ENCODE data around the gene TLCD3A. TPM values are rescaled to one million over a fixed set of nuclear protein-coding genes. Genes with fewer than 3 reads are reported as not detected.

TLCD3A gene
- total and polyA plus RNA-seq, 2 donors (not counting 3 experiments of a cell fraction or from before 2014, with no cell fraction given): 36.6 to 54.1 TPM

- Histone ChIP-seq H3K9me1 (replicated peaks; ENCODE audit: control insufficient read depth, extremely low read depth, insufficient read depth, low read length) (no peaks in the 10 kb centered on the region), H3K9me3 (replicated peaks; ENCODE audit: control insufficient read depth, insufficient read depth, low read length) (no peaks in the 10 kb centered on the region), H3K36me3 (ENCODE audit: control insufficient read depth in 2 of 2, extremely low read depth in 1 of 2, insufficient read depth in 2 of 2, low read length in 2 of 2) (no peaks in the 10 kb centered on the region), H3K79me2 (ENCODE audit: control insufficient read depth, insufficient read depth, low read length) (no peaks in the 10 kb centered on the region), H3K4me2 (ENCODE audit: insufficient read depth, low read length) (no peak overlapping the region), H3K4me1 (ENCODE audit: control insufficient read depth, extremely low read depth, insufficient read depth, low read length) (no peaks in the 10 kb centered on the region), H2AFZ (ENCODE audit: low read depth, low read length) (no peak overlapping the region), H4K20me1 (replicated peaks; ENCODE audit: control insufficient read depth, extremely low read depth, insufficient read depth, low read length) (no peaks in the 10 kb centered on the region), H3K27me3 (ENCODE audit: control insufficient read depth in 2 of 2, insufficient read depth in 2 of 2, low read length in 2 of 2) (no peaks in the 10 kb centered on the region), H3K9ac (replicated peaks; ENCODE audit: extremely low read depth, insufficient read depth, low read length) (no peak overlapping the region), H3K27ac (ENCODE audit: insufficient read depth, low read depth, low read length) (no peak overlapping the region), H3K4me3 (replicated peaks in 1 of 3; ENCODE audit: insufficient read depth in 1 of 3, low read depth in 1 of 3, low read length in 3 of 3) (no peak overlapping the region)
- FAIRE-seq: no peak
- POLR2A ChIA-PET: no interaction called here
- intact Hi-C loops (cut with micrococcal nuclease): no loop called here
- DNase-seq (ENCODE audit: low read depth, low spot score): no peak
- CTCF ChIA-PET: no interaction called here
- BruUV-seq (replicated peaks): no TSS peak
- TF ChIP-seq MAX (IDR thresholded peaks at IDR 0.05; ENCODE audit: insufficient read depth, insufficient read length) (no peak), POLR2A (IDR thresholded peaks at IDR 0.05; ENCODE audit: low read depth, low read length) (no peak), FOS (IDR thresholded peaks at IDR 0.05; ENCODE audit: borderline replicate concordance, insufficient read depth, low read length) (no peak), JUN (IDR thresholded peaks at IDR 0.05; ENCODE audit: borderline replicate concordance, insufficient read depth, insufficient read length, low read depth) (no peak), EZH2 (IDR thresholded peaks at IDR 0.05; ENCODE audit: borderline replicate concordance, low read depth, low read length, severe bottlenecking) (no peak)
- TF ChIP-seq, protein P1, sequence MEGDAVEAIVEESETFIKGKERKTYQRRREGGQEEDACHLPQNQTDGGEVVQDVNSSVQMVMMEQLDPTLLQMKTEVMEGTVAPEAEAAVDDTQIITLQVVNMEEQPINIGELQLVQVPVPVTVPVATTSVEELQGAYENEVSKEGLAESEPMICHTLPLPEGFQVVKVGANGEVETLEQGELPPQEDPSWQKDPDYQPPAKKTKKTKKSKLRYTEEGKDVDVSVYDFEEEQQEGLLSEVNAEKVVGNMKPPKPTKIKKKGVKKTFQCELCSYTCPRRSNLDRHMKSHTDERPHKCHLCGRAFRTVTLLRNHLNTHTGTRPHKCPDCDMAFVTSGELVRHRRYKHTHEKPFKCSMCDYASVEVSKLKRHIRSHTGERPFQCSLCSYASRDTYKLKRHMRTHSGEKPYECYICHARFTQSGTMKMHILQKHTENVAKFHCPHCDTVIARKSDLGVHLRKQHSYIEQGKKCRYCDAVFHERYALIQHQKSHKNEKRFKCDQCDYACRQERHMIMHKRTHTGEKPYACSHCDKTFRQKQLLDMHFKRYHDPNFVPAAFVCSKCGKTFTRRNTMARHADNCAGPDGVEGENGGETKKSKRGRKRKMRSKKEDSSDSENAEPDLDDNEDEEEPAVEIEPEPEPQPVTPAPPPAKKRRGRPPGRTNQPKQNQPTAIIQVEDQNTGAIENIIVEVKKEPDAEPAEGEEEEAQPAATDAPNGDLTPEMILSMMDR (IDR thresholded peaks at IDR 0.05; ENCODE audit: extremely low read depth in 1 of 2, insufficient read depth in 1 of 2, low read depth in 1 of 2, low read length in 2 of 2): no peak
- dilution Hi-C loops (cut with MboI; ENCODE audit: extremely low pct_ligation_motif_present, low sequenced_read_pairs): no loop called here
Measured at GRCh38 chr17:725084-725483, 7.3 kb upstream of the TLCD3A start.

GRCh38 chr17:725746-726145, 6.7 kb upstream of the TLCD3A start:
- H3K27ac ChIP-seq (ENCODE audit: insufficient read depth, low read depth, low read length): no peak overlapping the region
- CTCF ChIA-PET: no interaction called here
- no peak overlapping the region for H3K4me3 ChIP-seq (replicated peaks in 1 of 3; ENCODE audit: insufficient read depth in 1 of 3, low read depth in 1 of 3, low read length in 3 of 3)
- H3K36me3 ChIP-seq (ENCODE audit: control insufficient read depth in 2 of 2, extremely low read depth in 1 of 2, insufficient read depth in 2 of 2, low read length in 2 of 2): no peaks in the 10 kb centered on the region
- H3K4me2 ChIP-seq (ENCODE audit: insufficient read depth, low read length): no peak overlapping the region
- H3K4me1 ChIP-seq (ENCODE audit: control insufficient read depth, extremely low read depth, insufficient read depth, low read length): no peaks in the 10 kb centered on the region
- intact Hi-C loops (cut with micrococcal nuclease): no loop called here
- no peaks in the 10 kb centered on the region for H3K9me3 ChIP-seq (replicated peaks; ENCODE audit: control insufficient read depth, insufficient read depth, low read length)
- no peaks in the 10 kb centered on the region for H3K79me2 ChIP-seq (ENCODE audit: control insufficient read depth, insufficient read depth, low read length)
- no peaks in the 10 kb centered on the region for H3K9me1 ChIP-seq (replicated peaks; ENCODE audit: control insufficient read depth, extremely low read depth, insufficient read depth, low read length)
- no TSS peak for BruUV-seq (replicated peaks)
- FAIRE-seq (no peak), DNase-seq (ENCODE audit: low read depth, low spot score) (no peak)
- H4K20me1 ChIP-seq (replicated peaks; ENCODE audit: control insufficient read depth, extremely low read depth, insufficient read depth, low read length): no peaks in the 10 kb centered on the region
- H3K27me3 ChIP-seq (ENCODE audit: control insufficient read depth in 2 of 2, insufficient read depth in 2 of 2, low read length in 2 of 2): no peaks in the 10 kb centered on the region
- dilution Hi-C loops (cut with MboI; ENCODE audit: extremely low pct_ligation_motif_present, low sequenced_read_pairs): no loop called here
- no peak for TF ChIP-seq POLR2A (IDR thresholded peaks at IDR 0.05; ENCODE audit: low read depth, low read length)
- TF ChIP-seq, protein P1 (IDR thresholded peaks at IDR 0.05; ENCODE audit: extremely low read depth in 1 of 2, insufficient read depth in 1 of 2, low read depth in 1 of 2, low read length in 2 of 2): no peak
- no peak for TF ChIP-seq FOS (IDR thresholded peaks at IDR 0.05; ENCODE audit: borderline replicate concordance, insufficient read depth, low read length)
- no peak for TF ChIP-seq GATA2 (IDR thresholded peaks at IDR 0.05; ENCODE audit: insufficient read depth, insufficient read length, low read depth, low read length)
- TF ChIP-seq EZH2 (IDR thresholded peaks at IDR 0.05; ENCODE audit: borderline replicate concordance, low read depth, low read length, severe bottlenecking): no peak
- no peak for TF ChIP-seq POLR2AphosphoS5 (IDR thresholded peaks at IDR 0.05; ENCODE audit: insufficient read depth, low read depth, low read length)
- no peak for TF ChIP-seq MAX (IDR thresholded peaks at IDR 0.05; ENCODE audit: insufficient read depth, insufficient read length)
- TF ChIP-seq MYC (IDR thresholded peaks at IDR 0.05; ENCODE audit: low read depth, low read length): no peak
- no peak for TF ChIP-seq JUN (IDR thresholded peaks at IDR 0.05; ENCODE audit: borderline replicate concordance, insufficient read depth, insufficient read length, low read depth)
- no peak overlapping the region for H2AFZ ChIP-seq (ENCODE audit: low read depth, low read length)
- H3K9ac ChIP-seq (replicated peaks; ENCODE audit: extremely low read depth, insufficient read depth, low read length): no peak overlapping the region
- POLR2A ChIA-PET: no interaction called here

All from endothelial cell of umbilical vein (primary cell).